ENCODE results near the gene AKT1S1.
"Not testable (repeated sequence)": the region's sequence is repeated elsewhere in the genome, so short reads cannot be mapped to it uniquely, and the experiment has no call there.

AKT1S1 gene

DNA sequence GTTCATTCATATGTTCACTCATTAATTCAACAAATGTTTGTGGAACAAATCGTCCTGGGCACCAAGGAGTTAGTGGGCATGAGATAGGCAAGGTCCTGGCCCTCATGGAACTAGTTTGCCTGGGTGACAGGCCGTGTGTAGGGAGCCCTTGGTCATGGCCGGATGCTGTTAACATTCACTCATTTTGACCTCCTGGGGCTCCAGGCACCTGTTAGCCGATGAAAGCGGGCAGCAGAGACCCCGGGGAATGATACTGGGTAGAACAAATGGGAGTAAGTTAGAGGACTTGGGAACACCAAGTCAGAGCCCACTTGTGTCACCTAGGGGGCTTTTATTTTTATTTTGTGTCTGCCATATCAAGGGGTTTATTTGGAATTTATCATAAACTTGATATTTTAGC, 52.5 kb downstream of the AKT1S1 start:
- Histone ChIP-seq H3K27me3 (replicated peaks in 2 of 5; ENCODE audit: control insufficient read depth in 4 of 5, insufficient read depth in 5 of 5, low read length in 4 of 5) (no peaks in the 10 kb centered on the region), H3K9me3 (ENCODE audit: control extremely low read depth in 1 of 5, control insufficient read depth in 4 of 5, insufficient read depth in 2 of 5, low read depth in 1 of 5, low read length in 4 of 5) (no peaks in the 10 kb centered on the region), H3K27ac (ENCODE audit: insufficient read depth in 1 of 2, low read depth in 1 of 2, low read length in 2 of 2, poor library complexity in 1 of 2, severe bottlenecking in 2 of 2) (no peak overlapping the region), H3K36me3 (ENCODE audit: control insufficient read depth in 4 of 4, insufficient read depth in 4 of 4, low read length in 3 of 4) (peaks cover 10 to 66% (median 40%) of the 10 kb centered on the region in 4 experiments), H3K4me3 (ENCODE audit: control insufficient read depth in 1 of 7, extremely low read depth in 1 of 7, insufficient read depth in 4 of 7, low read depth in 2 of 7, low read length in 6 of 7) (no peak overlapping the region), H3K4me1 (ENCODE audit: control extremely low read depth in 1 of 4, control insufficient read depth in 4 of 4, insufficient read depth in 4 of 4, low read length in 3 of 4) (peaks cover 0 to under 1% (median under 1%) of the 10 kb centered on the region in 4 experiments)
- 100% methylated on average over 3 of the region's 6 CpGs for WGBS (ENCODE audit: insufficient coverage)
- DNase-seq, result no peak
- POLR2A ChIA-PET, result no interaction called here
- CTCF ChIA-PET, result no interaction called here

DNA sequence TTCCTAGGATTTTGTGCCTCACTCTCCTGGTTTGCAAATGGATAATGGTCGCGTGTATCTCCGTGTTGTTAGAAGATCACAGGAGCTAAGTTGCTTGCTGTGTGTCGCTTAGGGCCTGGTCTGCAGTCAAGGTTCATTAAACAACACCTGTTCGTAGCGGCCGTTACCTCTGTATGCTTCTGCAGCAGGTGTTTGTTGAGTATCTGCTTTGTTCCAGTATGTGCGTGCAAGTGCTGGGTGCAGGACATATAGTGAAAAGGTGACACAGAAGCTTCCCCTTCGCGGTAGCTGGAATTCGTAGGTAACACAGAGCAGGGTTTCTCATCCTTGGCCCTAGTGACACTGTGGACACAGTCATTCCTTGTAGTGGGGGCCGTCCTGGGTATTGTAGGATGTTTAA, 53.7 kb downstream of the AKT1S1 start:
- Histone ChIP-seq H3K36me3 (ENCODE audit: control insufficient read depth in 4 of 4, insufficient read depth in 4 of 4, low read length in 3 of 4) (peaks cover 8 to 54% (median 34%) of the 10 kb centered on the region in 4 experiments), H3K4me1 (ENCODE audit: control extremely low read depth in 1 of 4, control insufficient read depth in 4 of 4, insufficient read depth in 4 of 4, low read length in 3 of 4) (peaks cover 0 to 12% (median 10%) of the 10 kb centered on the region in 4 experiments), H3K27me3 (replicated peaks in 2 of 5; ENCODE audit: control insufficient read depth in 4 of 5, insufficient read depth in 5 of 5, low read length in 4 of 5) (no peaks in the 10 kb centered on the region), H3K4me3 (ENCODE audit: control insufficient read depth in 1 of 7, extremely low read depth in 1 of 7, insufficient read depth in 4 of 7, low read depth in 2 of 7, low read length in 6 of 7) (no peak overlapping the region), H3K27ac (ENCODE audit: insufficient read depth in 1 of 2, low read depth in 1 of 2, low read length in 2 of 2, poor library complexity in 1 of 2, severe bottlenecking in 2 of 2) (no peak overlapping the region), H3K9me3 (ENCODE audit: control extremely low read depth in 1 of 5, control insufficient read depth in 4 of 5, insufficient read depth in 2 of 5, low read depth in 1 of 5, low read length in 4 of 5) (no peaks in the 10 kb centered on the region)
- CTCF ChIA-PET, result no interaction called here
- DNase-seq, result no peak
- POLR2A ChIA-PET, result no interaction called here
- WGBS (ENCODE audit: insufficient coverage), result 86% methylated on average over 11 of the region's 12 CpGs

GRCh38 chr19:49820125-49820524, 57.0 kb downstream of the AKT1S1 start:
- no peaks in the 10 kb centered on the region for H3K9me3 ChIP-seq (ENCODE audit: control extremely low read depth in 1 of 5, control insufficient read depth in 4 of 5, insufficient read depth in 2 of 5, low read depth in 1 of 5, low read length in 4 of 5)
- ChIA-PET POLR2A (no interaction called here), CTCF (interaction anchor here (1.0 kb wide), 1 partner anchor 45 kb away, joined by 3 read pairs; no protein-coding TSS in a partner anchor)
- H3K36me3 ChIP-seq (ENCODE audit: control insufficient read depth in 4 of 4, insufficient read depth in 4 of 4, low read length in 3 of 4), result peaks cover 8 to 33% (median 19%) of the 10 kb centered on the region in 4 experiments
- peaks cover 0 to 19% (median 13%) of the 10 kb centered on the region in 4 experiments for H3K4me1 ChIP-seq (ENCODE audit: control extremely low read depth in 1 of 4, control insufficient read depth in 4 of 4, insufficient read depth in 4 of 4, low read length in 3 of 4)
- H3K27ac ChIP-seq (ENCODE audit: insufficient read depth in 1 of 2, low read depth in 1 of 2, low read length in 2 of 2, poor library complexity in 1 of 2, severe bottlenecking in 2 of 2), result peak overlapping the region; percentile 25 to 99
- H3K27me3 ChIP-seq (replicated peaks in 2 of 5; ENCODE audit: control insufficient read depth in 4 of 5, insufficient read depth in 5 of 5, low read length in 4 of 5), result no peaks in the 10 kb centered on the region
- DNase-seq, result peak; percentile 34 to 60 (median 35)
- WGBS (ENCODE audit: insufficient coverage), result 100% methylated on average over 8 of the region's 10 CpGs
- H3K4me3 ChIP-seq (ENCODE audit: control insufficient read depth in 1 of 7, extremely low read depth in 1 of 7, insufficient read depth in 4 of 7, low read depth in 2 of 7, low read length in 6 of 7), result no peak overlapping the region

- POLR2A ChIA-PET; DNase-seq; H3K27me3 ChIP-seq (replicated peaks in 2 of 5; ENCODE audit: control insufficient read depth in 4 of 5, insufficient read depth in 5 of 5, low read length in 4 of 5); H3K9me3 ChIP-seq (ENCODE audit: control extremely low read depth in 1 of 5, control insufficient read depth in 4 of 5, insufficient read depth in 2 of 5, low read depth in 1 of 5, low read length in 4 of 5): not testable (repeated sequence)
- Histone ChIP-seq H3K36me3 (ENCODE audit: control insufficient read depth in 4 of 4, insufficient read depth in 4 of 4, low read length in 3 of 4) (peaks cover 8 to 33% (median 19%) of the 10 kb centered on the region in 4 experiments), H3K4me3 (ENCODE audit: control insufficient read depth in 1 of 7, extremely low read depth in 1 of 7, insufficient read depth in 4 of 7, low read depth in 2 of 7, low read length in 6 of 7) (peak overlapping the region in 4 of 7 experiments; percentile 77 to 93 (median 92)), H3K27ac (ENCODE audit: insufficient read depth in 1 of 2, low read depth in 1 of 2, low read length in 2 of 2, poor library complexity in 1 of 2, severe bottlenecking in 2 of 2) (peak overlapping the region; percentile 25 to 99), H3K4me1 (ENCODE audit: control extremely low read depth in 1 of 4, control insufficient read depth in 4 of 4, insufficient read depth in 4 of 4, low read length in 3 of 4) (peaks cover 0 to 19% (median 13%) of the 10 kb centered on the region in 4 experiments)
- CTCF ChIA-PET, result interaction anchor here (1.0 to 1.4 kb wide), 2 partner anchors 25 to 46 kb away, joined by 3 to 4 read pairs; no protein-coding TSS in a partner anchor
- 98% methylated on average over 6 of the region's 7 CpGs for whole genome bisulfite sequencing (ENCODE audit: insufficient coverage)
These were observed 57.6 kb downstream of the AKT1S1 start for GRCh38 chr19:49819452-49820115.
